PC-3 (cell line): ENCODE measurements around the gene CPN1. TPM values are rescaled to one million over a fixed set of nuclear protein-coding genes. Genes with fewer than 3 reads are reported as not detected.

ENCODE experiments used
- ATAC-seq: fragments of 200-7000 bp; cut with Tn5 transposase; 2 replicates; pipeline ENCODE4 v1.9.1; 2020; ENCODE audit warnings: mild to moderate bottlenecking, moderate library complexity
- BruUV-seq: library from RNA; stranded (reverse); fragments of 400-500 nt; replicated peaks from 2 replicates; lab custom pipeline; 2021; lab: Mats Ljungman, UMichigan
- CTCF ChIA-PET: fragments of 300-600 bp; sonication (Branson Sonifier 250); formaldehyde crosslinking; loops from one replicate; lab custom pipeline; 2022; ENCODE audit warnings: antibody characterized with exemption; lab: Charles Lee
- POLR2A ChIA-PET: fragments of 300-600 bp; sonication (Branson Sonifier 250); formaldehyde crosslinking; loops from one replicate; lab custom pipeline; 2022; ENCODE audit warnings: antibody characterized with exemption; ENCODE audit not compliant: unreplicated experiment; lab: Charles Lee
- DNase-seq: peaks from one replicate; pipeline ENCODE4 v3.0.0-alpha.2; 2015
- H2AFZ ChIP-seq: fragments of 300-600 bp; sonication (generic); 2 replicates; pipeline ENCODE4 v1.6.0; 2016; ENCODE audit warnings: antibody characterized with exemption, low read length
- H3F3A ChIP-seq: fragments of 300-600 bp; sonication (generic); one replicate; pipeline ENCODE4 v1.6.0; 2017; ENCODE audit warnings: antibody characterized with exemption, low read length, control low read depth, mild to moderate bottlenecking; ENCODE audit not compliant: unreplicated experiment
- H3K27ac ChIP-seq: fragments of 300-600 bp; sonication (generic); 2 replicates; pipeline ENCODE4 v1.5.1; 2016; ENCODE audit warnings: mild to moderate bottlenecking, low read length
- H3K27me3 ChIP-seq: fragments of 300-600 bp; sonication (generic); 2 replicates; pipeline ENCODE4 v1.6.1; 2016; ENCODE audit warnings: low read length, mixed read lengths
- H3K36me3 ChIP-seq: fragments of 300-600 bp; sonication (generic); 2 replicates; pipeline ENCODE4 v1.6.1; 2016; ENCODE audit warnings: low read depth, mixed run types, low read length, mixed read lengths
- H3K4me1 ChIP-seq: fragments of 300-600 bp; sonication (generic); 2 replicates; pipeline ENCODE4 v1.5.1; 2016; ENCODE audit warnings: low read length; ENCODE audit not compliant: insufficient read depth
- H3K4me2 ChIP-seq: fragments of 300-600 bp; sonication (generic); 2 replicates; pipeline ENCODE4 v1.6.0; 2016; ENCODE audit warnings: low read length
- H3K4me3 ChIP-seq: fragments of 300-600 bp; sonication (generic); 2 replicates; pipeline ENCODE4 v1.5.1; 2016; ENCODE audit warnings: mild to moderate bottlenecking, low read length, mixed read lengths
- H3K79me2 ChIP-seq: fragments of 300-600 bp; sonication (generic); 2 replicates; pipeline ENCODE4 v1.6.1; 2017; ENCODE audit warnings: low read length, mixed read lengths
- H3K9ac ChIP-seq: fragments of 300-600 bp; sonication (generic); 2 replicates; pipeline ENCODE4 v1.6.0; 2016; ENCODE audit warnings: mild to moderate bottlenecking, low read length
- H3K9me2 ChIP-seq: fragments of 300-600 bp; sonication (generic); replicated peaks from 2 replicates; pipeline ENCODE4 v1.6.1; 2016; ENCODE audit warnings: mixed run types, low read length, mixed read lengths
- H3K9me3 ChIP-seq: fragments of 300-600 bp; sonication (generic); 2 replicates; pipeline ENCODE4 v1.6.1; 2016; ENCODE audit warnings: low read length, mixed read lengths
- H4K20me1 ChIP-seq: fragments of 300-600 bp; sonication (generic); 2 replicates; pipeline ENCODE4 v1.6.1; 2016; ENCODE audit warnings: low read length, mixed read lengths
- EZH2 ChIP-seq: fragments of 300-600 bp; sonication (generic); IDR thresholded peaks from one replicate; pipeline ENCODE4 v1.6.1; 2017; ENCODE audit warnings: antibody characterized with exemption, mild to moderate bottlenecking, low read length; ENCODE audit not compliant: unreplicated experiment
- EZH2phosphoT487 ChIP-seq: fragments of 300-600 bp; sonication (generic); IDR thresholded peaks from 2 replicates; pipeline ENCODE4 v1.6.1; 2018; ENCODE audit warnings: mild to moderate bottlenecking, antibody characterized with exemption, low read length, borderline replicate concordance
- intact Hi-C: fragments of 100-400 bp; cut with micrococcal nuclease; formaldehyde crosslinking; loops from 2 replicates; pipeline ENCODE4 v1.9.0; 2023
- total RNA-seq: library from RNA; depleted of rRNA; stranded (reverse); fragments of >200 nt; gene quantifications from 2 replicates; pipeline ENCODE4 v1.2.3, GENCODE V29; 2014; rRNA removed
- TF ChIP-seq, protein P1 (sequence below): fragments of 300-600 bp; sonication (generic); conservative IDR thresholded peaks from 2 replicates; pipeline ENCODE4 v1.5.1; 2017; ENCODE audit warnings: antibody characterized with exemption, low read depth, mild to moderate bottlenecking, low read length

Gene CPN1
- total RNA-seq, 1 experiment from 2014 or later, result not detected

GRCh38 chr10:99994801-99995200 is 86.9 kb downstream of the CPN1 start:
- POLR2A ChIA-PET, result no interaction called here
- Histone ChIP-seq H3K27ac (no peak overlapping the region), H3K79me2 (peaks cover 58% of the 10 kb centered on the region), H3K4me2 (no peak overlapping the region), H4K20me1 (no peaks in the 10 kb centered on the region), H3K4me1 (no peaks in the 10 kb centered on the region), H3F3A (no peaks in the 10 kb centered on the region), H3K9me3 (no peaks in the 10 kb centered on the region), H2AFZ (no peak overlapping the region), H3K36me3 (no peaks in the 10 kb centered on the region; the same call in 1 of the 2 replicates), H3K27me3 (no peaks in the 10 kb centered on the region), H3K9me2 (no peaks in the 10 kb centered on the region), H3K4me3 (no peak overlapping the region), H3K9ac (no peak overlapping the region)
- TF ChIP-seq EZH2phosphoT487 (no peak), EZH2 (no peak)
- TF ChIP-seq, protein P1, sequence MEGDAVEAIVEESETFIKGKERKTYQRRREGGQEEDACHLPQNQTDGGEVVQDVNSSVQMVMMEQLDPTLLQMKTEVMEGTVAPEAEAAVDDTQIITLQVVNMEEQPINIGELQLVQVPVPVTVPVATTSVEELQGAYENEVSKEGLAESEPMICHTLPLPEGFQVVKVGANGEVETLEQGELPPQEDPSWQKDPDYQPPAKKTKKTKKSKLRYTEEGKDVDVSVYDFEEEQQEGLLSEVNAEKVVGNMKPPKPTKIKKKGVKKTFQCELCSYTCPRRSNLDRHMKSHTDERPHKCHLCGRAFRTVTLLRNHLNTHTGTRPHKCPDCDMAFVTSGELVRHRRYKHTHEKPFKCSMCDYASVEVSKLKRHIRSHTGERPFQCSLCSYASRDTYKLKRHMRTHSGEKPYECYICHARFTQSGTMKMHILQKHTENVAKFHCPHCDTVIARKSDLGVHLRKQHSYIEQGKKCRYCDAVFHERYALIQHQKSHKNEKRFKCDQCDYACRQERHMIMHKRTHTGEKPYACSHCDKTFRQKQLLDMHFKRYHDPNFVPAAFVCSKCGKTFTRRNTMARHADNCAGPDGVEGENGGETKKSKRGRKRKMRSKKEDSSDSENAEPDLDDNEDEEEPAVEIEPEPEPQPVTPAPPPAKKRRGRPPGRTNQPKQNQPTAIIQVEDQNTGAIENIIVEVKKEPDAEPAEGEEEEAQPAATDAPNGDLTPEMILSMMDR, result no peak
- ATAC-seq, result no peak
- DNase-seq, result no peak
- intact Hi-C loops, result no loop called here
- CTCF ChIA-PET, result no interaction called here
- BruUV-seq, result no TSS peak

DNA sequence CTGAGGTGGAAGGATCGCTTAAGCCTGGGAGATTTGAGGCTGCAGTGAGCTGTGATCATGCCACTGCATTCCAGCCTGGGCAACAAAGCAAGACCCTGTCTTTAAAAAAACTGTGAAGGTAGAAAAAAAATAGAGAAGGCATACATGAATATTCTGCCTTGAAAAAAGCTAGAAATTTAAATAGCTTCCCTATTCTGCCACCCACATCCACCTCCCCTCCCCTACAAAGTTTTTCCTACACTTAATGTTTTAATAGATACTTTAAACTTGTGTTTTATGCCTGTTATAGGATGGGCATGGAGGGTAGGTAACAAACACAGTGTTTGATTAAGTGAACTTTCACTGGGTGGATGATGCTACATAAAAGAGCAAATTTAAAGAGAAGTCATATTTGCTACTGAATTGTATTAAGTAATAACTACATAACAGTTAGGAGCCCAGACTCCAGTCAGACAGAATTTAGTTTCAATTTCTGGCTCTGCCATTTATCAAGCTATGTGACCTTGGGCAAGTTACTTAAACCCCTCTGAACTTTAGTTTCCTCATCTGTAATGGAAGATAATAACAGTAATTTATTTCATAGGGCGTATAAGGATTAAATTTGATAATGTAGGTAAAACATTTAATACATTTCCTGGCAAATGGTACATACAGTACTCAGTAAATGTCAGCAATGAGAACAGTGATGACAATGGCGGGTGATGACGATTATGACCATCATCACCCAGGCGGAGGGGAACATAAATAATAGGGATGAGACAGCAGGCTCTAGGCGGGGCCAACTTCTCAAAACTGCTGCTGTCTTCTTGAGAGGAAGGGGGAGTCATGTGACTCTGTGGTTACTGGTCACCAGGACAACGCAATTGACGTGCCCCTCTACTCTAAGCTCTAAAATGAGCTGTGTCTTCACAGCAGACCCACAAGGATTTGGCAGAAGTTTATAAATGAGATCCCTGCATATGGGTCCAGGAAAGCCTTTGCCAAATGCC is 87.7 kb downstream of the CPN1 start:
- Histone ChIP-seq H4K20me1 (no peaks in the 10 kb centered on the region), H2AFZ (no peak overlapping the region), H3K9me2 (no peaks in the 10 kb centered on the region), H3K36me3 (no peaks in the 10 kb centered on the region; the same call in 1 of the 2 replicates), H3K27ac (no peak overlapping the region), H3K9ac (no peak overlapping the region), H3K9me3 (no peaks in the 10 kb centered on the region), H3K4me3 (no peak overlapping the region), H3K79me2 (peaks cover 50% of the 10 kb centered on the region), H3K4me1 (no peaks in the 10 kb centered on the region), H3K4me2 (no peak overlapping the region), H3F3A (no peaks in the 10 kb centered on the region), H3K27me3 (no peaks in the 10 kb centered on the region)
- CTCF ChIA-PET, result no interaction called here
- POLR2A ChIA-PET, result no interaction called here
- intact Hi-C loops, result no loop called here
- peak; percentile 20 for DNase-seq
- TF ChIP-seq EZH2, result no peak
- TF ChIP-seq EZH2phosphoT487, result no peak
- TF ChIP-seq, protein P1, result no peak
- peak; percentile 31; the same call in 1 of the 2 replicates for ATAC-seq
- no TSS peak for BruUV-seq

Other genes starting within 250 kb of the CPN1 start
- gene DNMBP, start 71.9 kb downstream of the CPN1 start, total RNA-seq, result 6.2 and 8.1 TPM in 2 replicates
- 13.5 and 15.1 TPM in 2 replicates for gene ERLIN1, start 104.2 kb upstream of the CPN1 start, total RNA-seq
- gene CHUK, start 147.7 kb upstream of the CPN1 start, total RNA-seq, result 11.8 and 16.2 TPM in 2 replicates
- gene CWF19L1, start 185.8 kb upstream of the CPN1 start, total RNA-seq, result 30.4 and 31.4 TPM in 2 replicates
- 33.7 and 46.4 TPM in 2 replicates for gene BLOC1S2, start 204.8 kb upstream of the CPN1 start, total RNA-seq
- gene PKD2L1, start 248.4 kb upstream of the CPN1 start, total RNA-seq, result not detected in 2 replicates